CD4-positive, alpha-beta T cell (primary cell): ENCODE measurements around the gene OBP2A. TPM values are rescaled to one million over a fixed set of nuclear protein-coding genes. Genes with fewer than 3 reads are reported as not detected.
A peak's percentile ranks its signal among the peaks of the same experiment; 100 is the strongest.

Experiments
- ATAC-seq: fragments of 200-7000 bp; cut with Tn5 transposase; one replicate; pipeline ENCODE4 v1.10.0; 2022; ENCODE audit warnings: mild to moderate bottlenecking; ENCODE audit not compliant: poor library complexity
- CTCF ChIA-PET: fragments of 350-600 bp; sonication (Branson Sonifier 250); formaldehyde crosslinking; loops from one replicate; lab custom pipeline; 2021; ENCODE audit warnings: antibody characterized with exemption, inconsistent platforms; lab: Charles Lee
- POLR2A ChIA-PET: fragments of 350-600 bp; sonication (Branson Sonifier 250); formaldehyde crosslinking; loops from one replicate; lab custom pipeline; 2021; ENCODE audit warnings: antibody characterized with exemption, inconsistent platforms; lab: Charles Lee
- DNase-seq, 14 experiments: peaks; one replicate each; pipeline ENCODE4 v3.0.0-alpha.2; 2013 to 2020; ENCODE audit warnings: mixed read lengths in 2 of 14
- H3K27ac ChIP-seq, 2 donors: one replicate each; pipeline versions ENCODE4 v1.5.1 to v1.7.0; 2013; ENCODE audit warnings: low read length in 2 of 2, low read depth in 1 of 2, mild to moderate bottlenecking in 1 of 2
- H3K27me3 ChIP-seq, 2 experiments: 1 replicate in 1 of 2; 2 replicates in 1 of 2; pipeline versions ENCODE4 v1.6.1 to v1.7.0; 2013; ENCODE audit warnings: low read length in 2 of 2, control low read depth in 1 of 2, mild to moderate bottlenecking in 1 of 2, moderate library complexity in 1 of 2; ENCODE audit not compliant: insufficient read depth in 2 of 2, control insufficient read depth in 1 of 2
- H3K36me3 ChIP-seq: one replicate; pipeline ENCODE4 v1.6.1; 2013; ENCODE audit warnings: low read length, control low read depth; ENCODE audit not compliant: insufficient read depth
- H3K4me1 ChIP-seq: one replicate; pipeline ENCODE4 v1.6.1; 2013; ENCODE audit warnings: low read length, control low read depth; ENCODE audit not compliant: insufficient read depth
- H3K4me3 ChIP-seq: one replicate; pipeline ENCODE4 v1.5.1; 2013; ENCODE audit warnings: mild to moderate bottlenecking, low read length, moderate library complexity
- H3K9me3 ChIP-seq, 2 experiments: 1 replicate in 1 of 2; 2 replicates in 1 of 2; pipeline versions ENCODE4 v1.6.1 to v1.7.0; 2013; ENCODE audit warnings: low read length in 2 of 2, mild to moderate bottlenecking in 2 of 2, control low read depth in 1 of 2, moderate library complexity in 1 of 2; ENCODE audit not compliant: control insufficient read depth in 1 of 2, insufficient read depth in 1 of 2
- H3K27ac Mint-ChIP-seq: one replicate; pipeline ENCODE4 v1.8.0; 2020; ENCODE audit warnings: mixed read lengths
- H3K27me3 Mint-ChIP-seq: one replicate; pipeline ENCODE4 v1.8.0; 2021; ENCODE audit warnings: mixed read lengths
- H3K36me3 Mint-ChIP-seq: one replicate; pipeline ENCODE4 v1.8.0; 2021; ENCODE audit warnings: low read depth, mixed read lengths
- H3K4me1 Mint-ChIP-seq: one replicate; pipeline ENCODE4 v1.8.0; 2021; ENCODE audit warnings: low read depth, mixed read lengths
- H3K4me3 Mint-ChIP-seq: one replicate; pipeline ENCODE4 v1.8.0; 2020; ENCODE audit warnings: mild to moderate bottlenecking, mixed read lengths
- H3K9me3 Mint-ChIP-seq: one replicate; pipeline ENCODE4 v1.8.0; 2020; ENCODE audit warnings: mixed read lengths
- intact Hi-C, 2 experiments: fragments of 100-400 bp; cut with DNase I in 1 of 2; cut with micrococcal nuclease in 1 of 2; formaldehyde crosslinking; loops; one replicate each; pipeline versions ENCODE4 v1.15.1 to v1.9.0; 2023 to 2025; cut with DNase I, micrococcal nuclease
- total RNA-seq, 174 experiments: library from RNA in 2 of 174; stranded (reverse) in 2 of 174; gene quantifications; one replicate each; pipeline ENCODE4 v1.2.3 and lab custom pipeline; 2021 to 2026
- TF ChIP-seq, protein P1 (sequence below): fragments of 200-600 bp; IDR thresholded peaks from one replicate; pipeline ENCODE4 v1.8.0; 2022; ENCODE audit warnings: antibody characterized with exemption, mild to moderate bottlenecking

Gene OBP2A
- total RNA-seq, 2 experiments from 2014 or later: not detected

DNA sequence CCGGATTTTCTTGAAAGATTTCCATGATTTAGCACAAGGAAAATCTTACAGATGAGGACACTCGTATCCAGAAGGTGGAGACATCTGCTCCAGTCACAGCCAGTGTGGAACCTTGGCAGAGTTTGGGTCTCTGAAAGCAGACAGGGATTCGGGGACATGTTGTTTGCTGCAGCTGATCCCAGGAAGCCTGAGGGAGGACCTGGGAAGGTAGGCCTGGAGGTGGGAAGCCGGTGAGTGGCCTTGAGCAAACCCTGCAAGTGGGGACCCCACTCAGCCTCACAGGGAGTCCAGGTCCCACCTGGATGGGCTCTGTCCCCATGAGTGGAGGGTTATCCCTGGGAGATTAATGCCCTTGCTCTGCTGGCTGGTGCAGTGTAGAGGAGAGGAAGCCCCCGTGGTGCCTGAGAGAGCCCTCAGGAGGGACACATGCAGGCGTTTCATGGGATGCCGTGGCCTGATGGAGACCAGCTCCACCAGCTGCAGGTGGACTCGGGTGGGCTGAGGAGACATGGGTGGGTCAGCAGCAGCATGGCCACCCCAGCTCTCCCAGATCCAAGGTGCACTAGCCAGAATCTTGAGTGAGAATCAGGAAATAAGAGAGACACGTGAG is 37.6 kb upstream of the OBP2A start:
- ATAC-seq: no peak

DNA sequence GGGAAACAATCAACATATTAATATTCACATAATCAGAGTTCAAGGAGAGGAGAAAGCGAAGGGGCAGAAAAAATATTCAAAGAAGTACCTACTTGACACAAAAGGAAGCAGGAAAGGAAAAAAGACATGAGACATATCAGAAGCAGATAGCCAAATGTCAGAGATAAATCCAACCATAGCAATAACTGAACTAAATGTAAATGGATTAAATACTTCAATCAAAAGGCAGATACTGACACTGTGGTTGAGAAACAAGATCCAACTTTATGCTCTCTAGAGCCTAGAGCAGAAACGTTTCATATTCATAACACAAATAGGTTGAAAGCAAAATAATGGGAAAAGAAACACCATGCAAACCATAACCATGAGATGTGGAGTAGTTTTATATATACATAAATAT is 36.5 kb upstream of the OBP2A start:
- H3K4me1 Mint-ChIP-seq: peaks cover 4% of the 10 kb centered on the region
- TF ChIP-seq, protein P1, sequence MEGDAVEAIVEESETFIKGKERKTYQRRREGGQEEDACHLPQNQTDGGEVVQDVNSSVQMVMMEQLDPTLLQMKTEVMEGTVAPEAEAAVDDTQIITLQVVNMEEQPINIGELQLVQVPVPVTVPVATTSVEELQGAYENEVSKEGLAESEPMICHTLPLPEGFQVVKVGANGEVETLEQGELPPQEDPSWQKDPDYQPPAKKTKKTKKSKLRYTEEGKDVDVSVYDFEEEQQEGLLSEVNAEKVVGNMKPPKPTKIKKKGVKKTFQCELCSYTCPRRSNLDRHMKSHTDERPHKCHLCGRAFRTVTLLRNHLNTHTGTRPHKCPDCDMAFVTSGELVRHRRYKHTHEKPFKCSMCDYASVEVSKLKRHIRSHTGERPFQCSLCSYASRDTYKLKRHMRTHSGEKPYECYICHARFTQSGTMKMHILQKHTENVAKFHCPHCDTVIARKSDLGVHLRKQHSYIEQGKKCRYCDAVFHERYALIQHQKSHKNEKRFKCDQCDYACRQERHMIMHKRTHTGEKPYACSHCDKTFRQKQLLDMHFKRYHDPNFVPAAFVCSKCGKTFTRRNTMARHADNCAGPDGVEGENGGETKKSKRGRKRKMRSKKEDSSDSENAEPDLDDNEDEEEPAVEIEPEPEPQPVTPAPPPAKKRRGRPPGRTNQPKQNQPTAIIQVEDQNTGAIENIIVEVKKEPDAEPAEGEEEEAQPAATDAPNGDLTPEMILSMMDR: no peak
- ChIA-PET CTCF (no interaction called here), POLR2A (no interaction called here)
- no peak overlapping the region for H3K4me3 Mint-ChIP-seq
- peaks cover 7% of the 10 kb centered on the region for H3K36me3 ChIP-seq
- DNase-seq: peak in 1 of 14 experiments; percentile 0
- H3K27ac ChIP-seq: no peak overlapping the region
- H3K27me3 Mint-ChIP-seq: no peaks in the 10 kb centered on the region
- H3K4me3 ChIP-seq: no peak overlapping the region
- H3K4me1 ChIP-seq: peaks cover 6% of the 10 kb centered on the region
- no peak overlapping the region for H3K27ac Mint-ChIP-seq
- ATAC-seq: no peak
- peaks cover 0 to 22% of the 10 kb centered on the region in 2 experiments for H3K9me3 ChIP-seq
- H3K27me3 ChIP-seq: no peaks in the 10 kb centered on the region
- intact Hi-C loops: loop anchor here in 1 of 2 experiments (10.0 kb wide), 2 partner anchors 1185 to 1345 kb away; partner anchors contain the start of genes RNU6ATAC and RXRA
- H3K36me3 Mint-ChIP-seq: peaks cover 9% of the 10 kb centered on the region
- H3K9me3 Mint-ChIP-seq: peaks cover 6% of the 10 kb centered on the region

More for the DNA sequence above, 37.6 kb upstream of the OBP2A start:
- ChIA-PET CTCF (no interaction called here), POLR2A (no interaction called here)
- Histone ChIP-seq H3K27ac (no peak overlapping the region), H3K36me3 (peaks cover 18% of the 10 kb centered on the region), H3K4me3 (no peak overlapping the region), H3K9me3 (peaks cover 0 to 22% of the 10 kb centered on the region in 2 experiments), H3K27me3 (no peaks in the 10 kb centered on the region), H3K4me1 (peaks cover 11% of the 10 kb centered on the region)
- Mint-ChIP-seq H3K36me3 (peaks cover 21% of the 10 kb centered on the region), H3K9me3 (peaks cover 6% of the 10 kb centered on the region), H3K4me3 (no peak overlapping the region), H3K27me3 (no peaks in the 10 kb centered on the region), H3K27ac (no peak overlapping the region), H3K4me1 (peaks cover 10% of the 10 kb centered on the region)
- TF ChIP-seq, protein P1: no peak
- intact Hi-C loops: loop anchor here in 1 of 2 experiments (10.0 kb wide), 2 partner anchors 1184 to 1344 kb away; partner anchors contain the start of genes RNU6ATAC and RXRA
- peak in 2 of 14 experiments; percentile 5 to 20 for DNase-seq

GRCh38 chr9:135512241-135512603 is 33.7 kb upstream of the OBP2A start:
- Mint-ChIP-seq H3K27me3 (peaks cover 4% of the 10 kb centered on the region), H3K4me1 (no peaks in the 10 kb centered on the region), H3K36me3 (no peaks in the 10 kb centered on the region), H3K27ac (no peak overlapping the region), H3K9me3 (peaks cover 6% of the 10 kb centered on the region), H3K4me3 (no peak overlapping the region)
- CTCF ChIA-PET: no interaction called here
- no peak for ATAC-seq
- peaks cover 0 to 18% of the 10 kb centered on the region in 2 experiments for H3K9me3 ChIP-seq
- POLR2A ChIA-PET: no interaction called here
- intact Hi-C loops: no loop called here
- no peaks in the 10 kb centered on the region for H3K36me3 ChIP-seq
- DNase-seq: peak in 1 of 14 experiments; percentile 8
- TF ChIP-seq, protein P1: no peak
- H3K27ac ChIP-seq: no peak overlapping the region
- peaks cover 4% of the 10 kb centered on the region for H3K4me1 ChIP-seq
- H3K27me3 ChIP-seq: peaks cover 0 to 2% of the 10 kb centered on the region in 2 experiments
- no peak overlapping the region for H3K4me3 ChIP-seq
